CD4-positive, alpha-beta T cell treated with Interleukin-21 for 1 hour (primary cell): ENCODE measurements around the gene RAPGEF2.
"Not testable (repeated sequence)": the region's sequence is repeated elsewhere in the genome, so short reads cannot be mapped to it uniquely, and the experiment has no call there.

Experiments
- DNase-seq: peaks from one replicate; pipeline ENCODE4 v3.0.0-alpha.2; 2020

The RAPGEF2 gene

GRCh38 chr4:159098482-159099127 lies 4.3 kb upstream of the RAPGEF2 start:
- DNase-seq: no peak

- DNase-seq: no peak
These were observed 774 bp upstream of the RAPGEF2 start for GRCh38 chr4:159101988-159102621.

GRCh38 chr4:159103384-159103990 lies 608 bp downstream of the RAPGEF2 start:
- DNase-seq: peak; percentile 43

GRCh38 chr4:159104694-159105414 lies 2.0 kb downstream of the RAPGEF2 start:
- no peak for DNase-seq

- no peak for DNase-seq
These were observed 2.9 kb downstream of the RAPGEF2 start for GRCh38 chr4:159105761-159106243.

- no peak for DNase-seq
These were observed 3.8 kb downstream of the RAPGEF2 start for GRCh38 chr4:159106636-159107035.

GRCh38 chr4:159107203-159107925 lies 4.5 kb downstream of the RAPGEF2 start:
- DNase-seq: no peak

GRCh38 chr4:159108124-159108523 lies 5.2 kb downstream of the RAPGEF2 start:
- DNase-seq: no peak

GRCh38 chr4:159110961-159111360 lies 8.1 kb downstream of the RAPGEF2 start:
- no peak for DNase-seq

- no peak for DNase-seq
These were observed 8.5 kb downstream of the RAPGEF2 start for GRCh38 chr4:159111416-159111815.

GRCh38 chr4:159113366-159113765 lies 10.5 kb downstream of the RAPGEF2 start:
- DNase-seq: not testable (repeated sequence)

GRCh38 chr4:159116098-159116497 lies 13.2 kb downstream of the RAPGEF2 start:
- DNase-seq: not testable (repeated sequence)

- DNase-seq: not testable (repeated sequence)
These were observed 13.8 kb downstream of the RAPGEF2 start for GRCh38 chr4:159116693-159117092.

GRCh38 chr4:159117564-159117963 lies 14.7 kb downstream of the RAPGEF2 start:
- no peak for DNase-seq

GRCh38 chr4:159117968-159118367 lies 15.1 kb downstream of the RAPGEF2 start:
- peak; percentile 42 for DNase-seq

GRCh38 chr4:159121371-159121770 lies 18.5 kb downstream of the RAPGEF2 start:
- DNase-seq: no peak

GRCh38 chr4:159126716-159127115 lies 23.8 kb downstream of the RAPGEF2 start:
- no peak for DNase-seq

GRCh38 chr4:159127745-159128518 lies 25.1 kb downstream of the RAPGEF2 start:
- DNase-seq: no peak

- no peak for DNase-seq
These were observed 27.1 kb downstream of the RAPGEF2 start for GRCh38 chr4:159129814-159130550.

- DNase-seq: no peak
These were observed 28.7 kb downstream of the RAPGEF2 start for GRCh38 chr4:159131564-159131963.

- DNase-seq: no peak
These were observed 31.6 kb downstream of the RAPGEF2 start for GRCh38 chr4:159134429-159134828.
